ENCODE data around the gene CACNA2D2.
A peak's percentile ranks its signal among the peaks of the same experiment; 100 is the strongest.

Gene CACNA2D2

GRCh38 chr3:50365080-50365841 is 138.2 kb downstream of the CACNA2D2 start:
- H3K4me3 ChIP-seq (ENCODE audit: low read depth in 1 of 5, low read length in 5 of 5): peak overlapping the region in 4 of 5 donors; percentile 52 to 71 (median 60)
- no peaks in the 10 kb centered on the region for H3K9me3 ChIP-seq (ENCODE audit: control insufficient read depth in 5 of 5, low read length in 5 of 5)
- no peaks in the 10 kb centered on the region for H3K36me3 ChIP-seq (ENCODE audit: control insufficient read depth in 5 of 5, insufficient read depth in 5 of 5, low read length in 5 of 5)
- H3K27me3 ChIP-seq (ENCODE audit: control insufficient read depth in 5 of 5, insufficient read depth in 4 of 5, low read length in 5 of 5): peaks cover 12 to 28% (median 18%) of the 10 kb centered on the region in 5 donors
- H3K9ac ChIP-seq (ENCODE audit: low read length in 5 of 5): peak overlapping the region in 1 of 5 donors; percentile 49
- H3K27ac ChIP-seq (ENCODE audit: low read depth, low read length): no peak overlapping the region
- peaks cover 0 to 14% (median 13%) of the 10 kb centered on the region in 5 donors for H3K4me1 ChIP-seq (ENCODE audit: control insufficient read depth in 5 of 5, insufficient read depth in 5 of 5, low read length in 5 of 5)

DNA sequence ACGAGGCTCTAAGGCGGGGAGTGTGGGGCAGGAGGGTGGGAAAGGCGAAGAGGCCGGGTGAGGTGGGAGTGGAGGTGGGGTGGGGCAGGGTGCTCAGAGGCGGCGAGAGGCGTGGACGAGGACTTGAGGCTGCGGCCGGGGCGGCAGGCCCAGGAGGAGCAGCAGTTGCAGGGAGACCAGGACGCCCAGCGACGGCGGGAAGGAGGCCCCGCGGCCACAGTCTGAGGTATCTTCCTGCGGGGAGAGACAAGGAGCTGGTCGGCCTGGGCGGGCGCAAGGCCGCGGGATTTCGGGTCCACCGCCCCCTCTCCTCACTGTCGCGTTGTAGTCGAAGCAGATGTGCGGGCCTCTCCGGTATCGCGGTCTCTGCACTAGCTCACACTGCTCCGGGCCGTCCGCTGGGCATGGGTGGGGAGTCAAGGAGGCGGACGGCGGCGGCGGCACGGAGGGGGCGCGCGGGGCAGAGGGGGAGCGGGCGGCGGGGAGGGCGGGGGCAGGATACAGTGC is 138.8 kb downstream of the CACNA2D2 start:
- peaks cover 1 to 16% (median 13%) of the 10 kb centered on the region in 5 donors for H3K4me1 ChIP-seq (ENCODE audit: control insufficient read depth in 5 of 5, insufficient read depth in 5 of 5, low read length in 5 of 5)
- H3K27ac ChIP-seq (ENCODE audit: low read depth, low read length): no peak overlapping the region
- H3K27me3 ChIP-seq (ENCODE audit: control insufficient read depth in 5 of 5, insufficient read depth in 4 of 5, low read length in 5 of 5): peaks cover 7 to 23% (median 14%) of the 10 kb centered on the region in 5 donors
- H3K36me3 ChIP-seq (ENCODE audit: control insufficient read depth in 5 of 5, insufficient read depth in 5 of 5, low read length in 5 of 5): no peaks in the 10 kb centered on the region
- H3K9ac ChIP-seq (ENCODE audit: low read length in 5 of 5): peak overlapping the region in 3 of 5 donors; percentile 53 to 60 (median 59)
- peak overlapping the region in 4 of 5 donors; percentile 55 to 71 (median 62) for H3K4me3 ChIP-seq (ENCODE audit: low read depth in 1 of 5, low read length in 5 of 5)
- H3K9me3 ChIP-seq (ENCODE audit: control insufficient read depth in 5 of 5, low read length in 5 of 5): no peaks in the 10 kb centered on the region

GRCh38 chr3:50359760-50360110 is 143.7 kb downstream of the CACNA2D2 start:
- no peaks in the 10 kb centered on the region for H3K9me3 ChIP-seq (ENCODE audit: control insufficient read depth in 5 of 5, low read length in 5 of 5)
- peak overlapping the region in 4 of 5 donors; percentile 22 to 89 (median 62) for H3K4me3 ChIP-seq (ENCODE audit: low read depth in 1 of 5, low read length in 5 of 5)
- H3K27ac ChIP-seq (ENCODE audit: low read depth, low read length): no peak overlapping the region
- peaks cover 0 to 27% (median 20%) of the 10 kb centered on the region in 5 donors for H3K36me3 ChIP-seq (ENCODE audit: control insufficient read depth in 5 of 5, insufficient read depth in 5 of 5, low read length in 5 of 5)
- no peaks in the 10 kb centered on the region for H3K27me3 ChIP-seq (ENCODE audit: control insufficient read depth in 5 of 5, insufficient read depth in 4 of 5, low read length in 5 of 5)
- H3K9ac ChIP-seq (ENCODE audit: low read length in 5 of 5): no peak overlapping the region
- peaks cover 26 to 50% (median 48%) of the 10 kb centered on the region in 5 donors for H3K4me1 ChIP-seq (ENCODE audit: control insufficient read depth in 5 of 5, insufficient read depth in 5 of 5, low read length in 5 of 5)

- peaks cover 0 to 33% (median 26%) of the 10 kb centered on the region in 5 donors for H3K36me3 ChIP-seq (ENCODE audit: control insufficient read depth in 5 of 5, insufficient read depth in 5 of 5, low read length in 5 of 5)
- peak within 1 kb of the TSS; percentile 80 to 100 (median 97) for H3K9ac ChIP-seq (ENCODE audit: low read length in 5 of 5)
- peaks cover 26 to 44% (median 42%) of the 10 kb centered on the region in 5 donors for H3K4me1 ChIP-seq (ENCODE audit: control insufficient read depth in 5 of 5, insufficient read depth in 5 of 5, low read length in 5 of 5)
- no peaks in the 10 kb centered on the region for H3K27me3 ChIP-seq (ENCODE audit: control insufficient read depth in 5 of 5, insufficient read depth in 4 of 5, low read length in 5 of 5)
- H3K4me3 ChIP-seq (ENCODE audit: low read depth in 1 of 5, low read length in 5 of 5): peak within 1 kb of the TSS; percentile 58 to 89 (median 81)
- H3K27ac ChIP-seq (ENCODE audit: low read depth, low read length): peak within 1 kb of the TSS; percentile 90
- H3K9me3 ChIP-seq (ENCODE audit: control insufficient read depth in 5 of 5, low read length in 5 of 5): no peaks in the 10 kb centered on the region
These were observed 144.3 kb downstream of the CACNA2D2 start, which contains the start of gene TMEM115 for GRCh38 chr3:50358911-50359759. Gene TMEM115 (minus strand): TSS chr3:50359521. CDS start chr3:50359063, 458 bp downstream.

GRCh38 chr3:50358355-50358910 is 145.0 kb downstream of the CACNA2D2 start:
- Histone ChIP-seq H3K9me3 (ENCODE audit: control insufficient read depth in 5 of 5, low read length in 5 of 5) (no peaks in the 10 kb centered on the region), H3K36me3 (ENCODE audit: control insufficient read depth in 5 of 5, insufficient read depth in 5 of 5, low read length in 5 of 5) (peaks cover 0 to 40% (median 33%) of the 10 kb centered on the region in 5 donors), H3K27ac (ENCODE audit: low read depth, low read length) (peak overlapping the region; percentile 90), H3K4me3 (ENCODE audit: low read depth in 1 of 5, low read length in 5 of 5) (peak overlapping the region; percentile 68 to 89 (median 81)), H3K9ac (ENCODE audit: low read length in 5 of 5) (peak overlapping the region; percentile 80 to 100 (median 97)), H3K4me1 (ENCODE audit: control insufficient read depth in 5 of 5, insufficient read depth in 5 of 5, low read length in 5 of 5) (peaks cover 26 to 45% (median 42%) of the 10 kb centered on the region in 5 donors), H3K27me3 (ENCODE audit: control insufficient read depth in 5 of 5, insufficient read depth in 4 of 5, low read length in 5 of 5) (no peaks in the 10 kb centered on the region)

DNA sequence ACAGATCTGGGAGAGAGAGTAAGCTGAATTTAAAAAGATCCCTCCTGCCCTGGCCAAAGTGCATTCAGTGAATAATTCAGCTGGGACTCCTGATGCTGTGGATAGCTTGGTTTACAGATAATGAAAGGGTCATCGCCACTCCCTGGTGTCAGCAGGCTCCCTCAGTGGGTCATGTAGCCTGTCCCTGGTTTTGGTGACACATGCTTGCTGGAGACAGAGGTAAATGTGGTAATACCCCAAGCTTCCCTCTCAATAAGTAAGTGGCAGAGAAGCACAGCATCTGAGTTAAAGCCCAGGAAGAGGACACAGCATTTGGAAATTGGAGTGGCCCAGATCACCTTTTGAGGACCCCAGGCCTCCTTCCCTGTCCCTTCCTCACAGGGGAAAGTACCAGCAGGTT is 146.0 kb downstream of the CACNA2D2 start:
- peak overlapping the region; percentile 80 to 100 (median 97) for H3K9ac ChIP-seq (ENCODE audit: low read length in 5 of 5)
- no peaks in the 10 kb centered on the region for H3K27me3 ChIP-seq (ENCODE audit: control insufficient read depth in 5 of 5, insufficient read depth in 4 of 5, low read length in 5 of 5)
- peak overlapping the region; percentile 68 to 89 (median 81) for H3K4me3 ChIP-seq (ENCODE audit: low read depth in 1 of 5, low read length in 5 of 5)
- H3K9me3 ChIP-seq (ENCODE audit: control insufficient read depth in 5 of 5, low read length in 5 of 5): no peaks in the 10 kb centered on the region
- peaks cover 0 to 47% (median 41%) of the 10 kb centered on the region in 5 donors for H3K36me3 ChIP-seq (ENCODE audit: control insufficient read depth in 5 of 5, insufficient read depth in 5 of 5, low read length in 5 of 5)
- H3K27ac ChIP-seq (ENCODE audit: low read depth, low read length): peak overlapping the region; percentile 90
- peaks cover 26 to 49% (median 42%) of the 10 kb centered on the region in 5 donors for H3K4me1 ChIP-seq (ENCODE audit: control insufficient read depth in 5 of 5, insufficient read depth in 5 of 5, low read length in 5 of 5)

GRCh38 chr3:50356553-50356952 is 146.9 kb downstream of the CACNA2D2 start:
- Histone ChIP-seq H3K9ac (ENCODE audit: low read length in 5 of 5) (peak overlapping the region; percentile 43 to 100 (median 65)), H3K27me3 (ENCODE audit: control insufficient read depth in 5 of 5, insufficient read depth in 4 of 5, low read length in 5 of 5) (no peaks in the 10 kb centered on the region), H3K4me1 (ENCODE audit: control insufficient read depth in 5 of 5, insufficient read depth in 5 of 5, low read length in 5 of 5) (peaks cover 26 to 55% (median 46%) of the 10 kb centered on the region in 5 donors), H3K36me3 (ENCODE audit: control insufficient read depth in 5 of 5, insufficient read depth in 5 of 5, low read length in 5 of 5) (peaks cover 0 to 47% (median 41%) of the 10 kb centered on the region in 5 donors), H3K9me3 (ENCODE audit: control insufficient read depth in 5 of 5, low read length in 5 of 5) (no peaks in the 10 kb centered on the region), H3K4me3 (ENCODE audit: low read depth in 1 of 5, low read length in 5 of 5) (peak overlapping the region; percentile 37 to 83 (median 68)), H3K27ac (ENCODE audit: low read depth, low read length) (peak overlapping the region; percentile 35)

DNA sequence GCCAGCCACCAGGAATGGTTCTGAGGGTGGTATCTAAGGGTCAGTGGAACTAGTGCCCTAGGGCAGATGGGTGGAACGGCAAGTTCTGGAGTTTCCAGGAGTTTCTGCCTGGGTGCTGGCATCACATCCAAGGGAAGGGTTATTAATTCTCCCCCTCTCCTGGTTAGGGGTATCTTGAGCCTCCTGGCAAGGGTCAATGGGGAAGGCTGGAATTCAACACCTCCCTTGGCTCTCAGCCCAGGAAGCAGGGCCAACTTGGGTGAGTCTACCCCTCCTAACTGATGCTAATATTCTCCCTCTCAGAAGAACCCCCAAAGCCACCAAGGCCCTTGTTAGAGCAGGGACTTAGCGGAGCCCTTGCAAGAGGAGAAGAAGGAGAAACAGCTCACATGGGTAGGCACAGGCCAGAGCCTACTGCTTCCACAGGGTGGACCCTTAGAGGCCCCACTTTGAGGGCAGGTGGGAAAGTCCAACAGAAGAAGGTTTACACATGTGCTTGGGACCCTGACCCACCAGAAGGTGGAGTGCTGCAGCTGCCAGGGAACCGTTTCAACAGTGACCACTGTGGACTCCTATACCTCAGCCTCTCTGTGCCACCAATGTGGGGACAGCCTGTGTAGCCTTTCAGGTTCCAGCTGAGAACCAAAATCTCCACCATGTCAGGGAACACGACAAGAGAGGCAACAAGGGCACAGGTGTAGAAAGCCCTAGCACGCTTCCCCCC is 147.4 kb downstream of the CACNA2D2 start:
- peak overlapping the region; percentile 35 for H3K27ac ChIP-seq (ENCODE audit: low read depth, low read length)
- peak overlapping the region; percentile 37 to 83 (median 68) for H3K4me3 ChIP-seq (ENCODE audit: low read depth in 1 of 5, low read length in 5 of 5)

GRCh38 chr3:50354850-50355249 is 148.6 kb downstream of the CACNA2D2 start:
- no peak overlapping the region for H3K9ac ChIP-seq (ENCODE audit: low read length in 5 of 5)
- no peak overlapping the region for H3K4me3 ChIP-seq (ENCODE audit: low read depth in 1 of 5, low read length in 5 of 5)
- H3K4me1 ChIP-seq (ENCODE audit: control insufficient read depth in 5 of 5, insufficient read depth in 5 of 5, low read length in 5 of 5): peaks cover 34 to 69% (median 60%) of the 10 kb centered on the region in 5 donors
- H3K27ac ChIP-seq (ENCODE audit: low read depth, low read length): no peak overlapping the region
- H3K27me3 ChIP-seq (ENCODE audit: control insufficient read depth in 5 of 5, insufficient read depth in 4 of 5, low read length in 5 of 5): no peaks in the 10 kb centered on the region
- peaks cover 0 to 47% (median 41%) of the 10 kb centered on the region in 5 donors for H3K36me3 ChIP-seq (ENCODE audit: control insufficient read depth in 5 of 5, insufficient read depth in 5 of 5, low read length in 5 of 5)
- H3K9me3 ChIP-seq (ENCODE audit: control insufficient read depth in 5 of 5, low read length in 5 of 5): no peaks in the 10 kb centered on the region

More for the DNA sequence above, 147.4 kb downstream of the CACNA2D2 start:
- peak overlapping the region; percentile 43 to 100 (median 65) for H3K9ac ChIP-seq (ENCODE audit: low read length in 5 of 5)
- H3K4me1 ChIP-seq (ENCODE audit: control insufficient read depth in 5 of 5, insufficient read depth in 5 of 5, low read length in 5 of 5): peaks cover 31 to 60% (median 51%) of the 10 kb centered on the region in 5 donors
- H3K9me3 ChIP-seq (ENCODE audit: control insufficient read depth in 5 of 5, low read length in 5 of 5): no peaks in the 10 kb centered on the region
- no peaks in the 10 kb centered on the region for H3K27me3 ChIP-seq (ENCODE audit: control insufficient read depth in 5 of 5, insufficient read depth in 4 of 5, low read length in 5 of 5)
- H3K36me3 ChIP-seq (ENCODE audit: control insufficient read depth in 5 of 5, insufficient read depth in 5 of 5, low read length in 5 of 5): peaks cover 0 to 47% (median 41%) of the 10 kb centered on the region in 5 donors
